T-helper 2 cell treated with Interferon-gamma antibody and Interleukin-4, amounts not matched to agents 100 ng/mL and 5 ng/mL, for 36 hours (primary cell): Measurements from ENCODE around the gene GPR42. TPM values are rescaled to one million over a fixed set of nuclear protein-coding genes. Genes with fewer than 3 reads are reported as not detected.

Experiments used
- intact Hi-C: fragments of 100-400 bp; cut with micrococcal nuclease; formaldehyde crosslinking; loops from one replicate; pipeline ENCODE4 v1.15.1; 2023
- total RNA-seq: library from RNA; stranded (reverse); gene quantifications from 2 replicates; pipeline ENCODE4 v1.2.3, GENCODE V29; 2022

GPR42 gene
- not detected in 2 replicates for total RNA-seq

GRCh38 chr19:35370722-35371121 is at the start of gene GPR42:
GPR42 (plus strand) TSS chr19:35371068; CDS start chr19:35371360, 292 bp downstream.
- intact Hi-C loops: no loop called here

- intact Hi-C loops: no loop called here
These were observed 49.6 kb upstream of the GPR42 start for GRCh38 chr19:35321291-35321690.

- intact Hi-C loops: no loop called here
These were observed 48.9 kb upstream of the GPR42 start for GRCh38 chr19:35322014-35322413.

- intact Hi-C loops: no loop called here
These were observed 43.2 kb upstream of the GPR42 start for GRCh38 chr19:35327642-35328041.

GRCh38 chr19:35328851-35329285 is 42.0 kb upstream of the GPR42 start, which contains the start of gene CD22:
CD22 (plus strand) TSS chr19:35329187; CDS start chr19:35332041, 2,854 bp downstream.
- intact Hi-C loops: no loop called here

GRCh38 chr19:35329323-35329722 is 41.5 kb upstream of the GPR42 start:
- intact Hi-C loops: no loop called here

- intact Hi-C loops: no loop called here
These were observed 40.4 kb upstream of the GPR42 start for GRCh38 chr19:35330475-35330874.

GRCh38 chr19:35331551-35332214 is 39.2 kb upstream of the GPR42 start:
- intact Hi-C loops: no loop called here

GRCh38 chr19:35332817-35333216 is 38.1 kb upstream of the GPR42 start:
- intact Hi-C loops: no loop called here

GRCh38 chr19:35334144-35334753 is 36.6 kb upstream of the GPR42 start:
- intact Hi-C loops: no loop called here

- intact Hi-C loops: no loop called here
These were observed 34.5 kb upstream of the GPR42 start for GRCh38 chr19:35336166-35336955.

- intact Hi-C loops: no loop called here
These were observed 33.5 kb upstream of the GPR42 start for GRCh38 chr19:35337097-35337983.

- intact Hi-C loops: no loop called here
These were observed 32.9 kb upstream of the GPR42 start for GRCh38 chr19:35337984-35338296.

- intact Hi-C loops: no loop called here
These were observed 30.4 kb upstream of the GPR42 start for GRCh38 chr19:35340431-35340830.

GRCh38 chr19:35341006-35341405 is 29.9 kb upstream of the GPR42 start:
- intact Hi-C loops: no loop called here

GRCh38 chr19:35341565-35342225 is 29.2 kb upstream of the GPR42 start:
- intact Hi-C loops: no loop called here

- intact Hi-C loops: no loop called here
These were observed 28.4 kb upstream of the GPR42 start for GRCh38 chr19:35342430-35342829.

- intact Hi-C loops: no loop called here
These were observed 26.3 kb upstream of the GPR42 start for GRCh38 chr19:35344511-35345031.

- intact Hi-C loops: loop anchor here (2.0 kb wide), 1 partner anchor 117 kb away; no protein-coding TSS in a partner anchor
These were observed 25.2 kb upstream of the GPR42 start for GRCh38 chr19:35345671-35346111.
